ENCODE results near the gene RPLP1.

The RPLP1 gene

GRCh38 chr15:69502470-69503045 lies 49.9 kb downstream of the RPLP1 start:
- no peak overlapping the region for H3K9ac ChIP-seq (ENCODE audit: low read depth, low read length)
- no peak overlapping the region for H3K27ac ChIP-seq (ENCODE audit: low read length)
- no peak overlapping the region for H3K4me3 ChIP-seq (ENCODE audit: low read length)
- no peaks in the 10 kb centered on the region for H3K4me1 ChIP-seq (ENCODE audit: insufficient read depth, low read length)
- no peaks in the 10 kb centered on the region for H3K36me3 ChIP-seq (ENCODE audit: insufficient read depth, low read depth, low read length)
- H3K9me3 ChIP-seq (ENCODE audit: insufficient read depth, low read depth, low read length) = no peaks in the 10 kb centered on the region
- no peaks in the 10 kb centered on the region for H3K27me3 ChIP-seq (ENCODE audit: insufficient read depth, low read length)

- Histone ChIP-seq H3K36me3 (ENCODE audit: insufficient read depth, low read depth, low read length) (no peaks in the 10 kb centered on the region), H3K4me1 (ENCODE audit: insufficient read depth, low read length) (no peaks in the 10 kb centered on the region), H3K4me3 (ENCODE audit: low read length) (no peak overlapping the region), H3K9ac (ENCODE audit: low read depth, low read length) (no peak overlapping the region), H3K27ac (ENCODE audit: low read length) (no peak overlapping the region), H3K27me3 (ENCODE audit: insufficient read depth, low read length) (no peaks in the 10 kb centered on the region), H3K9me3 (ENCODE audit: insufficient read depth, low read depth, low read length) (no peaks in the 10 kb centered on the region)
Measured at GRCh38 chr15:69504352-69505040, 51.9 kb downstream of the RPLP1 start.

Measured in iPS-20b (cell line).